Neural crest cell (in vitro differentiated cells): ENCODE results near the gene LGI1. TPM values are rescaled to one million over a fixed set of nuclear protein-coding genes. Genes with fewer than 3 reads are reported as not detected.

ENCODE experiments used
- DNase-seq: peaks from one replicate; pipeline ENCODE4 v3.0.0; 2021; ENCODE audit warnings: low read depth, mixed read lengths, low spot score
- H3K27ac Mint-ChIP-seq: one replicate; pipeline ENCODE4 v1.8.0; 2021; ENCODE audit warnings: mild to moderate bottlenecking, mixed read lengths; ENCODE audit not compliant: unreplicated experiment
- H3K27me3 Mint-ChIP-seq: 2 replicates; pipeline ENCODE4 v1.8.0; 2021; ENCODE audit warnings: low read depth, mild to moderate bottlenecking, mixed read lengths
- H3K36me3 Mint-ChIP-seq: 2 replicates; pipeline ENCODE4 v1.8.0; 2021; ENCODE audit warnings: low read depth, mild to moderate bottlenecking, mixed read lengths
- H3K4me1 Mint-ChIP-seq: 2 replicates; pipeline ENCODE4 v1.8.0; 2021; ENCODE audit warnings: mixed read lengths
- H3K4me3 Mint-ChIP-seq: one replicate; pipeline ENCODE4 v1.8.0; 2021; ENCODE audit warnings: mild to moderate bottlenecking, mixed read lengths
- H3K9me3 Mint-ChIP-seq: 2 replicates; pipeline ENCODE4 v1.8.0; 2021; ENCODE audit warnings: mixed read lengths
- total RNA-seq: library from RNA; stranded (reverse); gene quantifications from 2 replicates; pipeline ENCODE4 v1.2.1, GENCODE V29; 2021
- TF ChIP-seq, protein P1 (sequence below): fragments of 200-600 bp; sonication (generic); conservative IDR thresholded peaks from 2 replicates; pipeline ENCODE4 v1.5.0; 2021; ENCODE audit warnings: antibody characterized with exemption, mild to moderate bottlenecking

The LGI1 gene
- total RNA-seq, 1 donor from 2014 or later: 22.6 TPM

DNA sequence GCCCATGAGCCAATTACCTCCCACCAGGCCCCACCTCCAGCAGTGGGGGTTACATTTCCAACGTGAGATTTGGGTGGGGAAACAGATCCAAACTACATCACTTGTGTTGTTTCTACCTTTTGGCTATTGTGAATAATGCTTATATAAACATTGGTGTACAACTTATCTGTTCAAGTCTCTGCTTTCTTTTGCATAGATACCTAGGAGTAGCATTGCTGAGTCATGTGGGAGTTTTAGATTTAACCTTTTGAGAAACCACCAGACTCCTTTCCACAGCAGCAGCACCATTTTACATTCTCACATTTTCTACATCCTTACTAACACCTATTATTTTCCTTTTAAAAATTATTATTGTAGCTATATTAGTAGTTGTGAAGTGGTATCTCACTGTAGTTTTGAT lies 41.0 kb upstream of the LGI1 start:
- H3K27me3 Mint-ChIP-seq: no peaks in the 10 kb centered on the region
- H3K27ac Mint-ChIP-seq: no peak overlapping the region
- H3K9me3 Mint-ChIP-seq: peaks cover 4% of the 10 kb centered on the region
- TF ChIP-seq, protein P1, sequence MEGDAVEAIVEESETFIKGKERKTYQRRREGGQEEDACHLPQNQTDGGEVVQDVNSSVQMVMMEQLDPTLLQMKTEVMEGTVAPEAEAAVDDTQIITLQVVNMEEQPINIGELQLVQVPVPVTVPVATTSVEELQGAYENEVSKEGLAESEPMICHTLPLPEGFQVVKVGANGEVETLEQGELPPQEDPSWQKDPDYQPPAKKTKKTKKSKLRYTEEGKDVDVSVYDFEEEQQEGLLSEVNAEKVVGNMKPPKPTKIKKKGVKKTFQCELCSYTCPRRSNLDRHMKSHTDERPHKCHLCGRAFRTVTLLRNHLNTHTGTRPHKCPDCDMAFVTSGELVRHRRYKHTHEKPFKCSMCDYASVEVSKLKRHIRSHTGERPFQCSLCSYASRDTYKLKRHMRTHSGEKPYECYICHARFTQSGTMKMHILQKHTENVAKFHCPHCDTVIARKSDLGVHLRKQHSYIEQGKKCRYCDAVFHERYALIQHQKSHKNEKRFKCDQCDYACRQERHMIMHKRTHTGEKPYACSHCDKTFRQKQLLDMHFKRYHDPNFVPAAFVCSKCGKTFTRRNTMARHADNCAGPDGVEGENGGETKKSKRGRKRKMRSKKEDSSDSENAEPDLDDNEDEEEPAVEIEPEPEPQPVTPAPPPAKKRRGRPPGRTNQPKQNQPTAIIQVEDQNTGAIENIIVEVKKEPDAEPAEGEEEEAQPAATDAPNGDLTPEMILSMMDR: no peak
- no peaks in the 10 kb centered on the region for H3K36me3 Mint-ChIP-seq
- H3K4me3 Mint-ChIP-seq: no peak overlapping the region
- peaks cover 15% of the 10 kb centered on the region for H3K4me1 Mint-ChIP-seq
- DNase-seq: no peak

DNA sequence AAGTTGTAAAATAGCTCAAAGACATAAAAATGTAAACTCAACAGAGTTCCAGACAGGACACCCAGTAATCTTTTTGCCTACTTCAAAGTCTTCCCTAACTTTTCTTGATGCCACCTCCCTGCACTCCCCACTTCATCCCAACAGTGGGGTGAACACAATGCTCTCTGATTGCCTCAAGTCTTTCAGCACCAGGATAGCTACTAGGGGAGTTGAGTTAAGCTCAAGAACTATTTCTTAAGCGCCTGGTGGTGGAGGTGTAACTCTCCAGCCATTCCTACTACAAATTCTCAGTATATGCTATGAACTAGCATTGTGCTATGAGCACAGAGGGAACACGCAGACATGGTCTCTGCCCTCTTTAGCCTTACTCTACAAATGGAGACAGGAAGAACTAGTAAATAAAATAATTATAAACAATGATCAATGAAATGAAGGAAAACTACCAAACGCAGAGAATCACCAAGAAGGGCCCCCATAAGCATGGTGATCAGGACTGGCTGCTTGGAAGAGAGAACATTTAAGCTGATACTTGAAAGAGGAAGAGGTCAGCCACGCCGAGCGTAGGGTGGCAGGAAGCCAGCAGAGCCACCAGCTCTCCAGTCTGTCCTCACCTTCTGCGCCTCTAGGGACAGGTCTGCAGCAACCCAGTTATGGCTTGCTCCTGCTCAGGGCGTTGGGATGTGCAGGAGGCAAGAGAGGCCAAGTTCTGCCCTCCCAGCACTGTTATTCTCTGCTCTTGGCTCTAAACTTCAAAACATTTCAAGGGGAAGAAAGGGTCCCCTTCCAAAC lies 38.6 kb upstream of the LGI1 start:
- no peaks in the 10 kb centered on the region for H3K36me3 Mint-ChIP-seq
- H3K4me1 Mint-ChIP-seq: peaks cover 15% of the 10 kb centered on the region
- no peaks in the 10 kb centered on the region for H3K27me3 Mint-ChIP-seq
- H3K27ac Mint-ChIP-seq: peak overlapping the region; percentile 39
- no peak overlapping the region for H3K4me3 Mint-ChIP-seq
- DNase-seq: no peak
- no peaks in the 10 kb centered on the region for H3K9me3 Mint-ChIP-seq
- TF ChIP-seq, protein P1: no peak

DNA sequence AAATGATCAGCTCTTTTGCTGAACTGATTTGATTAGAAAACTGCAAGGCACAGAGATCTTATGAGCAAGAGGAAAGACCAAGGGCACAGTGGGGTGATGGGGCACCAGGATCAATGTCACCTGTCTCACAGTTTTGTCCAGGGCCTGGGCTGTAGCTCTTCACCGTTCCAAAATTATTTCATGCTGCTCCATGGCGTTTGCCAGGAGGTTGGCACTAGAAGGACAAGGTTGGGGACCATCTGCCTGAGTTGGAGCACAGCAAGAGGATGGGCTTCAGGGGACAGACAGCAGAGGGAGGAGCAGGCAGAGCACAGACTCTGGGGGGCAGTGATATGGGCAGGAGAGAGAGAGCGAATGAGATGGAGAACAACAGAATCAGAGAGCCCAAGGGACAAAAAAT lies 37.8 kb upstream of the LGI1 start:
- Mint-ChIP-seq H3K27ac (peak overlapping the region; percentile 13), H3K4me1 (peaks cover 15% of the 10 kb centered on the region), H3K9me3 (no peaks in the 10 kb centered on the region), H3K4me3 (no peak overlapping the region), H3K36me3 (no peaks in the 10 kb centered on the region), H3K27me3 (peaks cover 2% of the 10 kb centered on the region)
- TF ChIP-seq, protein P1: no peak
- no peak for DNase-seq

DNA sequence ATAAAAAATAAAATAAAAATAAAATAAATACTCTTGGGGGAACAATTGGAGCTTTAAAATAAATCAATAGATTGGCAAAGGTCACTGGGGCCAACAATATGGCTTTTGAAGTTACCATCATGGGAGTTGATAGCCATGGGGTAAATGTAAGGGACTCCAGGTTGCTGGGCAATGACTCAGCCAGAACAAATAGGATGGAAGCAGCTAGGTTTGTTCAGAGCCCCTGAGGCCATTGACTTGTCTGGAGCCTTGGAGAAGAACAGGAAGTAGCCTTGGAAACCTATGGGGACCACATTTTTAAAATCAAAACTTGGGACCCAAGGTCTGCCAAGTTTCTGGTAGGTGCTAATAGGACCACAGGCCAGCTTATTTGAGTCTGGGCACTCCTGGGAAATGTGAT lies 35.2 kb upstream of the LGI1 start:
- Mint-ChIP-seq H3K27ac (no peak overlapping the region), H3K27me3 (peaks cover 19% of the 10 kb centered on the region), H3K4me1 (peaks cover 15% of the 10 kb centered on the region), H3K36me3 (no peaks in the 10 kb centered on the region), H3K9me3 (no peaks in the 10 kb centered on the region), H3K4me3 (no peak overlapping the region)
- DNase-seq: no peak
- TF ChIP-seq, protein P1: no peak

DNA sequence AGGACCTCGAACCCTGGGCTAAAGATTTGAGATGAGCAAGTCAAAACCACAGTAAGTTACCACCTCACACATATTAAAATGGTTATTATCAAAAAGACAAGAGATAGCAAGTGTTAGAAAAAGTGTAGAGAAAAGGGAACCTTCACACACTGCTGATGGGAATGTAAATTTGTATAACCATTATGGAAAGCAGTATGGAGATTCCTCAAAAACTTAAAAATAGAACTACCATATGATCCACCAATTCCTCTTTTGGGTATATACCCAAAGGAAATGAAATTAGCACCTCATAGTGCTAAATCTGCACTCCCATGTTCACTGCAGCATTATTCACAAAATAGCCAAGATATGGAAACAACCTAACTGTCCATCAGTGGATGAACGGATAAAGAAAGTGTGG lies 34.6 kb upstream of the LGI1 start:
- Mint-ChIP-seq H3K27me3 (peaks cover 21% of the 10 kb centered on the region), H3K4me3 (no peak overlapping the region), H3K9me3 (no peaks in the 10 kb centered on the region), H3K36me3 (no peaks in the 10 kb centered on the region), H3K27ac (no peak overlapping the region), H3K4me1 (peaks cover 15% of the 10 kb centered on the region)
- TF ChIP-seq, protein P1: no peak
- no peak for DNase-seq
